ENCODE measurements around the gene SPTB.

- no peak for TF ChIP-seq CTCF (IDR thresholded peaks at IDR 0.05; ENCODE audit: low read depth, low read length, poor library complexity, severe bottlenecking)
- TF ChIP-seq EZH2phosphoT487 (IDR thresholded peaks at IDR 0.05; ENCODE audit: borderline replicate concordance, low read length), result no peak
Observed at GRCh38 chr14:64755781-64756221, 123.9 kb downstream of the SPTB start.

All from DOHH2 (cell line).